GM19463 (cell line): ENCODE data around the gene DHX57.
A peak's percentile ranks its signal among the peaks of the same experiment; 100 is the strongest.

Experiments used
- ATAC-seq: cut with Tn5 transposase; IDR thresholded peaks from one replicate; pipeline ENCODE4 v1.9.1; 2021; ENCODE audit warnings: mild to moderate bottlenecking, moderate library complexity; ENCODE audit not compliant: unreplicated experiment

Gene DHX57

GRCh38 chr2:38866773-38867443 is 8.8 kb downstream of the DHX57 start:
- ATAC-seq: no peak

- no peak for ATAC-seq
Measured at GRCh38 chr2:38863061-38863695, 12.6 kb downstream of the DHX57 start.

GRCh38 chr2:38862476-38862875 is 13.3 kb downstream of the DHX57 start:
- no peak for ATAC-seq

- no peak for ATAC-seq
Measured at GRCh38 chr2:38856165-38856564, 19.6 kb downstream of the DHX57 start.

- peak; percentile 95 for ATAC-seq
Measured at GRCh38 chr2:38850045-38850444, 25.7 kb downstream of the DHX57 start.

GRCh38 chr2:38836791-38837190 is 38.9 kb downstream of the DHX57 start:
- ATAC-seq: peak; percentile 6

- peak; percentile 95 for ATAC-seq
Measured at GRCh38 chr2:38835990-38836389, 39.7 kb downstream of the DHX57 start.

- no peak for ATAC-seq
Measured at GRCh38 chr2:38835015-38835601, 40.6 kb downstream of the DHX57 start.

- no peak for ATAC-seq
Measured at GRCh38 chr2:38830526-38831159, 45.1 kb downstream of the DHX57 start.

GRCh38 chr2:38829971-38830370 is 45.8 kb downstream of the DHX57 start:
- ATAC-seq: no peak

- no peak for ATAC-seq
Measured at GRCh38 chr2:38828460-38828859, 47.3 kb downstream of the DHX57 start.

- peak; percentile 47 for ATAC-seq
Measured at GRCh38 chr2:38827539-38828145, 48.1 kb downstream of the DHX57 start.

GRCh38 chr2:38825956-38826355 is 49.8 kb downstream of the DHX57 start:
- ATAC-seq: no peak

GRCh38 chr2:38824906-38825305 is 50.8 kb downstream of the DHX57 start:
- no peak for ATAC-seq

GRCh38 chr2:38823386-38823785 is 52.3 kb downstream of the DHX57 start:
- no peak for ATAC-seq

GRCh38 chr2:38818565-38818964 is 57.2 kb downstream of the DHX57 start:
- ATAC-seq: no peak

GRCh38 chr2:38815936-38816335 is 59.8 kb downstream of the DHX57 start:
- no peak for ATAC-seq

GRCh38 chr2:38810488-38810887 is 65.2 kb downstream of the DHX57 start:
- no peak for ATAC-seq

GRCh38 chr2:38808677-38809076 is 67.1 kb downstream of the DHX57 start:
- ATAC-seq: no peak

- no peak for ATAC-seq
Measured at GRCh38 chr2:38806733-38807059, 69.0 kb downstream of the DHX57 start.

GRCh38 chr2:38806015-38806732 is 69.6 kb downstream of the DHX57 start:
- ATAC-seq: no peak
